Hepatocyte (in vitro differentiated cells): Measurements from ENCODE around the gene DKK3.

ENCODE experiments used
- EZH2 ChIP-seq: fragments of 200-600 bp; sonication (generic); IDR thresholded peaks from 2 replicates; pipeline ENCODE4 v1.6.1; 2016; ENCODE audit warnings: antibody characterized with exemption, mild to moderate bottlenecking, borderline replicate concordance
- EZH2phosphoT487 ChIP-seq: fragments of 200-600 bp; sonication (generic); IDR thresholded peaks from one replicate; pipeline ENCODE4 v1.6.1; 2018; ENCODE audit warnings: antibody characterized with exemption, mild to moderate bottlenecking, low read depth, moderate library complexity; ENCODE audit not compliant: unreplicated experiment, severe bottlenecking

DNA sequence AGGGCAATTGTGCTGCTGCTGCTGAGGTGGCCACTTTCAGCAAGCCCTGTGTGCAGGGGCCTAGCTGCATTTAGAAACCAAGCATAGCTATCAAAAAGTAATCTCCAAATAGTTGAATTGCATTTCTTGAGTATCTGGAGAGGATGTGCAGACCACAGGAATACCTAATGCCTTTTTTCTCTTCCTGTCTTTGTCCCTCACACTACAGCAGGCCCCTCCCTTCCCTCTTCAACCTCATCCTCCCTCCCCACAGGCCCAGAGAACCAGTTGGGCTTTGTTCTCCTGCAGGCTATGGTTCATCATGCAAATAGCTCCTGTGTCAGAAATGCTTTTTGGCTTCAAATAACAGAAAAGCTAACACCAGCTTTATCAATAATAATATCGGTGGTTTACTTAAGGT, 47.7 kb downstream of the DKK3 start:
- no peak for TF ChIP-seq EZH2phosphoT487
- no peak for TF ChIP-seq EZH2
